GM12878 (cell line): ENCODE measurements around the gene UNC119B. TPM values are rescaled to one million over a fixed set of nuclear protein-coding genes. Genes with fewer than 3 reads are reported as not detected.

Source experiments
- ATAC-seq: fragments of 200-7000 bp; cut with Tn5 transposase; 3 replicates; pipeline ENCODE4 v1.9.1; 2020; ENCODE audit warnings: mild to moderate bottlenecking, moderate library complexity
- BruUV-seq: library from RNA; stranded (reverse); fragments of 400-500 nt; replicated peaks from 2 replicates; lab custom pipeline; 2021; lab: Mats Ljungman, UMichigan
- CTCF ChIA-PET: fragments of 300-600 bp; sonication (Branson Sonifier 250); formaldehyde crosslinking; extraction: SDS; loops from one replicate; lab custom pipeline; 2021; ENCODE audit warnings: inconsistent platforms; lab: Yijun Ruan, JAX
- POLR2A ChIA-PET: fragments of 350-600 bp; formaldehyde crosslinking; extraction: SDS; loops from one replicate; lab custom pipeline; 2021; ENCODE audit warnings: inconsistent platforms; lab: Charles Lee
- RAD21 ChIA-PET: fragments of 300-600 bp; sonication (Branson Sonifier 250); formaldehyde crosslinking; loops from one replicate; lab custom pipeline; 2023; ENCODE audit warnings: antibody characterized with exemption; ENCODE audit not compliant: unreplicated experiment; lab: Charles Lee
- SMC1A ChIA-PET: fragments of 300-600 bp; sonication (Branson Sonifier 250); formaldehyde crosslinking; loops from one replicate; lab custom pipeline; 2023; ENCODE audit not compliant: unreplicated experiment, uncharacterized antibody; lab: Charles Lee
- DNase-seq: peaks from one replicate; pipeline ENCODE4 v3.0.0-alpha.2; 2011; ENCODE audit warnings: low read depth, low spot score
- FAIRE-seq: peaks from 3 replicates; lab custom pipeline; 2011; peaks lifted over from hg19 to GRCh38; lab: Jason Lieb, UNC
- H2AFZ ChIP-seq: 2 replicates; pipeline ENCODE4 v1.6.0; 2011; ENCODE audit warnings: low read depth, low read length, control low read depth; ENCODE audit not compliant: control insufficient read depth
- H3K27ac ChIP-seq: 2 replicates; pipeline ENCODE4 v1.5.1; 2011; ENCODE audit warnings: control low read depth; ENCODE audit not compliant: control insufficient read depth, insufficient read depth
- H3K27me3 ChIP-seq, 2 experiments: replicated peaks in 1 of 2; 2 replicates each; pipeline versions ENCODE4 v1.6.0 to v1.6.1; 2011; ENCODE audit warnings: low read length in 1 of 2; ENCODE audit not compliant: control insufficient read depth in 2 of 2, insufficient read depth in 2 of 2
- H3K36me3 ChIP-seq, 2 experiments: 2 replicates each; pipeline ENCODE4 v1.5.1; 2011; ENCODE audit warnings: low read length in 1 of 2; ENCODE audit not compliant: control insufficient read depth in 2 of 2, insufficient read depth in 2 of 2
- H3K4me1 ChIP-seq: 2 replicates; pipeline ENCODE4 v1.6.1; 2011; ENCODE audit warnings: mild to moderate bottlenecking, low read length, moderate library complexity, mixed read lengths; ENCODE audit not compliant: control insufficient read depth, insufficient read depth
- H3K4me2 ChIP-seq: 2 replicates; pipeline ENCODE4 v1.6.0; 2011; ENCODE audit warnings: control low read depth; ENCODE audit not compliant: control insufficient read depth, insufficient read depth
- H3K4me3 ChIP-seq: fragments of 200-600 bp; sonication (generic); 2 replicates; pipeline ENCODE4 v1.5.1; 2016
- H3K79me2 ChIP-seq: 2 replicates; pipeline ENCODE4 v1.6.0; 2011; ENCODE audit warnings: low read length; ENCODE audit not compliant: control insufficient read depth, insufficient read depth
- H3K9ac ChIP-seq: 2 replicates; pipeline ENCODE4 v1.8.0; 2011; ENCODE audit warnings: low read length, control low read depth, mixed read lengths; ENCODE audit not compliant: control insufficient read depth, insufficient read depth
- H3K9me3 ChIP-seq: replicated peaks from 3 replicates; pipeline ENCODE4 v1.5.1; 2011; ENCODE audit warnings: mild to moderate bottlenecking, low read length; ENCODE audit not compliant: control insufficient read depth, insufficient read depth
- H4K20me1 ChIP-seq: 2 replicates; pipeline ENCODE4 v1.6.0; 2011; ENCODE audit not compliant: control insufficient read depth, insufficient read depth
- ATF7 ChIP-seq: fragments of 450-650 bp; IDR thresholded peaks from 2 replicates; pipeline ENCODE4 v1.6.1; 2016; ENCODE audit warnings: low read depth, mild to moderate bottlenecking
- BCL11A ChIP-seq: IDR thresholded peaks from 2 replicates; pipeline ENCODE4 v1.6.1; 2011; ENCODE audit warnings: low read depth, low read length
- BCL3 ChIP-seq: IDR thresholded peaks from 2 replicates; pipeline ENCODE4 v1.6.1; 2011; ENCODE audit warnings: borderline replicate concordance, low read depth, mild to moderate bottlenecking, moderate library complexity, low read length; ENCODE audit not compliant: insufficient read depth, poor library complexity, severe bottlenecking
- BCLAF1 ChIP-seq: fragments of 450-650 bp; IDR thresholded peaks from 2 replicates; pipeline ENCODE4 v1.6.1; 2017; ENCODE audit warnings: antibody characterized with exemption, mild to moderate bottlenecking, moderate library complexity
- CHD2 ChIP-seq: IDR thresholded peaks from 2 replicates; pipeline ENCODE4 v1.6.1; 2011; ENCODE audit warnings: low read depth, low read length, improper control_type of control experiment, borderline replicate concordance
- ETV6 ChIP-seq, 2 experiments: fragments of 450-650 bp in 1 of 2; IDR thresholded peaks in 1 of 2; conservative IDR thresholded peaks in 1 of 2; 2 replicates each; pipeline ENCODE4 v1.6.1; 2014; ENCODE audit warnings: antibody characterized with exemption in 1 of 2, borderline replicate concordance in 1 of 2, low read depth in 1 of 2, mild to moderate bottlenecking in 1 of 2, moderate library complexity in 1 of 2
- IKZF1 ChIP-seq: fragments of 450-650 bp; conservative IDR thresholded peaks from 2 replicates; pipeline ENCODE4 v1.6.1; 2017; ENCODE audit warnings: antibody characterized with exemption, mild to moderate bottlenecking
- IKZF2 ChIP-seq, 2 experiments: fragments of 450-650 bp; IDR thresholded peaks; 2 replicates each; pipeline ENCODE4 v1.6.1; 2017; ENCODE audit warnings: mild to moderate bottlenecking in 2 of 2, moderate library complexity in 2 of 2
- MTA3 ChIP-seq: IDR thresholded peaks from 2 replicates; pipeline ENCODE4 v1.6.1; 2012; ENCODE audit warnings: low read length, inconsistent platforms, borderline replicate concordance
- NBN ChIP-seq: fragments of 450-650 bp; IDR thresholded peaks from 2 replicates; pipeline ENCODE4 v1.6.1; 2016
- RELB ChIP-seq: fragments of 450-650 bp; IDR thresholded peaks from 2 replicates; pipeline ENCODE4 v1.6.1; 2017; ENCODE audit warnings: low read depth, mild to moderate bottlenecking, moderate library complexity
- SP1 ChIP-seq: IDR thresholded peaks from one replicate; pipeline ENCODE4 v1.6.1; 2011; ENCODE audit warnings: low read depth, low read length
- SPI1 ChIP-seq: IDR thresholded peaks from 2 replicates; pipeline ENCODE4 v1.6.1; 2011; ENCODE audit warnings: low read depth, mild to moderate bottlenecking, low read length, moderate library complexity, borderline replicate concordance; ENCODE audit not compliant: insufficient read depth
- TCF7 ChIP-seq: IDR thresholded peaks from 2 replicates; pipeline ENCODE4 v1.6.1; 2014; ENCODE audit warnings: antibody characterized with exemption, borderline replicate concordance
- USF2 ChIP-seq: IDR thresholded peaks from 2 replicates; pipeline ENCODE4 v1.6.1; 2011; ENCODE audit warnings: low read depth, low read length, improper control_type of control experiment, borderline replicate concordance
- WRNIP1 ChIP-seq: IDR thresholded peaks from 2 replicates; pipeline ENCODE4 v1.6.1; 2011; ENCODE audit warnings: low read depth, low read length, improper control_type of control experiment, borderline replicate concordance
- WGBS: methylation state at CpG from one replicate; pipeline ENCODE4 v1.1.6; 2016; ENCODE audit warnings: low lambda C conversion rate; ENCODE audit not compliant: insufficient replicate concordance, insufficient coverage; ENCODE audit errors: missing lambda C conversion rate; 5-methylcytosine and 5-hydroxymethylcytosine counted together
- in situ Hi-C: fragments of 300-500 bp; cut with MboI; formaldehyde crosslinking; loops from 9 replicates; pipeline ENCODE4 v1.14.3; 2018; ENCODE audit warnings: mixed read lengths
- intact Hi-C: fragments of 100-400 bp; cut with micrococcal nuclease; formaldehyde crosslinking; loops from one replicate; pipeline ENCODE4 v1.14.2; 2022; ENCODE audit not compliant: unreplicated experiment
- polyA plus RNA-seq, 11 experiments: library from polyadenylated mRNA; depleted of rRNA in 4 of 11; unstranded in 6 of 11; stranded (reverse) in 5 of 11; fragments of >200 nt; fragmentation: Nextera tagmentation in 4 of 11; fragmentation: Illumina TruSeq in 1 of 11; extraction: Ambion mirVana in 4 of 11; extraction: Trizol in 1 of 11; gene quantifications; 1 replicate in 1 of 11; 2 replicates in 10 of 11; pipeline versions ENCODE4 v1.2.1 to v1.2.3, GENCODE V29; 2011 to 2016; ENCODE audit warnings: inconsistent platforms in 2 of 11, missing spikeins in 2 of 11, low read depth in 1 of 11
- total RNA-seq, 4 experiments: library from RNA; depleted of rRNA in 3 of 4; stranded (reverse); fragments of >200 nt in 3 of 4; fragmentation: Illumina TruSeq in 1 of 4; extraction: Trizol in 1 of 4; gene quantifications; 2 replicates each; pipeline versions ENCODE4 v1.2.1 to v1.2.3, GENCODE V29; 2013 to 2021

Gene UNC119B
- total and polyA plus RNA-seq, 10 of the 15 experiments (the other 5 are each of a cell fraction or from before 2014, with no cell fraction given) = 4.3 to 31.5 (median 10.5) TPM

- ATAC-seq (no peak), DNase-seq (no peak), FAIRE-seq (no peak)
- Histone ChIP-seq H3K27me3 (no peaks in the 10 kb centered on the region), H2AFZ (no peak overlapping the region), H3K9ac (peak overlapping the region; percentile 1; the same call in 1 of the 2 replicates), H3K79me2 (peaks cover 1% of the 10 kb centered on the region; the same call in 1 of the 2 replicates), H3K36me3 (no peaks in the 10 kb centered on the region), H3K27ac (peak overlapping the region; percentile 45), H4K20me1 (no peaks in the 10 kb centered on the region), H3K9me3 (no peaks in the 10 kb centered on the region), H3K4me3 (peak overlapping the region; percentile 16; the same call in 1 of the 2 replicates), H3K4me1 (peaks cover 47% of the 10 kb centered on the region), H3K4me2 (peak overlapping the region; percentile 2)
- RAD21 ChIA-PET = interaction anchor here (1.4 to 7.1 kb wide), 4 partner anchors 11 to 174 kb away, joined by 3 to 77 read pairs (median 17); no protein-coding TSS in a partner anchor
- no TSS peak for BruUV-seq
- CTCF ChIA-PET = interaction anchor here (1.2 to 24.8 kb wide), 4 partner anchors 11 to 98 kb away, joined by 3 to 454 read pairs (median 14); partner anchors contain the start of gene CABP1
- POLR2A ChIA-PET = interaction anchor here (2.1 to 5.4 kb wide), 5 partner anchors 7 to 31 kb away, joined by 7 to 46 read pairs (median 14); partner anchors contain the start of gene MLEC
- intact Hi-C loops (no loop called here), in situ Hi-C loops (no loop called here)
- SMC1A ChIA-PET = interaction anchor here (0.9 to 18.2 kb wide), 7 partner anchors 10 to 99 kb away, joined by 3 to 149 read pairs (median 5); partner anchors contain the start of genes MLEC and POP5
- WGBS = 34% methylated on average over 5 of the region's 5 CpGs
- TF ChIP-seq TCF7 (no peak), MTA3 (no peak), SPI1 (peak; percentile 85), ETV6 (conservative IDR thresholded peaks at IDR 0.05 in 1 of 2, IDR thresholded peaks at IDR 0.05 in 1 of 2; ENCODE audit: borderline replicate concordance in 1 of 2, low read depth in 1 of 2) (0 out of 4 replicates have a peak, but pooled peaks of 1 of the 2 experiments have one; percentile 26), SP1 (no peak), USF2 (no peak), RELB (0 out of 2 replicates have a peak, but pooled peaks have one; percentile 17), WRNIP1 (no peak), IKZF2 (IDR thresholded peaks at IDR 0.05) (peak in 1 of 2 experiments; percentile 43; a peak in 2 of 4 replicates), BCL3 (no peak), ATF7 (no peak), NBN (no peak), BCL11A (no peak), IKZF1 (peak; percentile 38; the same call in 1 of the 2 replicates), BCLAF1 (no peak), CHD2 (0 out of 2 replicates have a peak, but pooled peaks have one; percentile 13)
Measured at GRCh38 chr12:120680165-120680738, 30.0 kb upstream of the UNC119B start.
